NT2/D1 (cell line): ENCODE measurements around the gene TPCN1.

Source experiments
- SUZ12 ChIP-seq: IDR thresholded peaks from 2 replicates; pipeline ENCODE4 v1.6.1; 2011; ENCODE audit not compliant: insufficient read length, insufficient read depth; ENCODE audit errors: extremely low read depth
- YY1 ChIP-seq: IDR thresholded peaks from 2 replicates; pipeline ENCODE4 v1.6.1; 2011; ENCODE audit not compliant: insufficient read length, insufficient read depth
- ZNF274 ChIP-seq: IDR thresholded peaks from 2 replicates; pipeline ENCODE4 v1.6.1; 2011; ENCODE audit warnings: mild to moderate bottlenecking, low read depth, low read length

DNA sequence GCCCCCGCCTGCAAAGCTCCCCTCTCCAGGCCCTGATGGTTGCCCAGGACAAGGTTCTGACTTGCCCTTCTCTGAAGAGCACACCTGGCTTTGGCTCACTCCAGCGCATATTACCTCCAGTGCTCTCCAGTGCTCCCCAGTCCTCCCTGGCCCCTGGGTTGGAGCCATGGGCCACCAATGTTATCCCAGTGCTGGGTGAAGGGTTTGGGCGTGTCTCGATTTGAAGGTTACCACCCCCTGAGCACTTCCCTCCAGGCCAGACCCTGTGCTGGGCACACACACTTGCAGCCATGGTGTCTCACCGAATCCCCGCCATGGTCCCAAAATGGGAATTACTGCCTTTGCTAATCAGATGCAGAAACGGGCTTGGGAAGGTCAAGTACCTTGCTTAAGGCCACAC, 24.7 kb upstream of the TPCN1 start:
- TF ChIP-seq ZNF274: no peak
- no peak for TF ChIP-seq YY1
- no peak for TF ChIP-seq SUZ12
